ENCODE data around the gene VPS13D.
A peak's percentile ranks its signal among the peaks of the same experiment; 100 is the strongest.

The VPS13D gene, protein sequence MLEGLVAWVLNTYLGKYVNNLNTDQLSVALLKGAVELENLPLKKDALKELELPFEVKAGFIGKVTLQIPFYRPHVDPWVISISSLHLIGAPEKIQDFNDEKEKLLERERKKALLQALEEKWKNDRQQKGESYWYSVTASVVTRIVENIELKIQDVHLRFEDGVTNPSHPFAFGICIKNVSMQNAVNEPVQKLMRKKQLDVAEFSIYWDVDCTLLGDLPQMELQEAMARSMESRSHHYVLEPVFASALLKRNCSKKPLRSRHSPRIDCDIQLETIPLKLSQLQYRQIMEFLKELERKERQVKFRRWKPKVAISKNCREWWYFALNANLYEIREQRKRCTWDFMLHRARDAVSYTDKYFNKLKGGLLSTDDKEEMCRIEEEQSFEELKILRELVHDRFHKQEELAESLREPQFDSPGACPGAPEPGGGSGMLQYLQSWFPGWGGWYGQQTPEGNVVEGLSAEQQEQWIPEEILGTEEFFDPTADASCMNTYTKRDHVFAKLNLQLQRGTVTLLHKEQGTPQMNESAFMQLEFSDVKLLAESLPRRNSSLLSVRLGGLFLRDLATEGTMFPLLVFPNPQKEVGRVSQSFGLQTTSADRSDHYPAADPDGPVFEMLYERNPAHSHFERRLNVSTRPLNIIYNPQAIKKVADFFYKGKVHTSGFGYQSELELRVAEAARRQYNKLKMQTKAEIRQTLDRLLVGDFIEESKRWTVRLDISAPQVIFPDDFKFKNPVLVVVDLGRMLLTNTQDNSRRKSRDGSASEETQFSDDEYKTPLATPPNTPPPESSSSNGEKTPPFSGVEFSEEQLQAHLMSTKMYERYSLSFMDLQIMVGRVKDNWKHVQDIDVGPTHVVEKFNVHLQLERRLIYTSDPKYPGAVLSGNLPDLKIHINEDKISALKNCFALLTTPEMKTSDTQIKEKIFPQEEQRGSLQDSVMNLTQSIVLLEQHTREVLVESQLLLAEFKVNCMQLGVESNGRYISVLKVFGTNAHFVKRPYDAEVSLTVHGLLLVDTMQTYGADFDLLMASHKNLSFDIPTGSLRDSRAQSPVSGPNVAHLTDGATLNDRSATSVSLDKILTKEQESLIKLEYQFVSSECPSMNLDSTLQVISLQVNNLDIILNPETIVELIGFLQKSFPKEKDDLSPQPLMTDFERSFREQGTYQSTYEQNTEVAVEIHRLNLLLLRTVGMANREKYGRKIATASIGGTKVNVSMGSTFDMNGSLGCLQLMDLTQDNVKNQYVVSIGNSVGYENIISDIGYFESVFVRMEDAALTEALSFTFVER (N-terminal part only)

DNA sequence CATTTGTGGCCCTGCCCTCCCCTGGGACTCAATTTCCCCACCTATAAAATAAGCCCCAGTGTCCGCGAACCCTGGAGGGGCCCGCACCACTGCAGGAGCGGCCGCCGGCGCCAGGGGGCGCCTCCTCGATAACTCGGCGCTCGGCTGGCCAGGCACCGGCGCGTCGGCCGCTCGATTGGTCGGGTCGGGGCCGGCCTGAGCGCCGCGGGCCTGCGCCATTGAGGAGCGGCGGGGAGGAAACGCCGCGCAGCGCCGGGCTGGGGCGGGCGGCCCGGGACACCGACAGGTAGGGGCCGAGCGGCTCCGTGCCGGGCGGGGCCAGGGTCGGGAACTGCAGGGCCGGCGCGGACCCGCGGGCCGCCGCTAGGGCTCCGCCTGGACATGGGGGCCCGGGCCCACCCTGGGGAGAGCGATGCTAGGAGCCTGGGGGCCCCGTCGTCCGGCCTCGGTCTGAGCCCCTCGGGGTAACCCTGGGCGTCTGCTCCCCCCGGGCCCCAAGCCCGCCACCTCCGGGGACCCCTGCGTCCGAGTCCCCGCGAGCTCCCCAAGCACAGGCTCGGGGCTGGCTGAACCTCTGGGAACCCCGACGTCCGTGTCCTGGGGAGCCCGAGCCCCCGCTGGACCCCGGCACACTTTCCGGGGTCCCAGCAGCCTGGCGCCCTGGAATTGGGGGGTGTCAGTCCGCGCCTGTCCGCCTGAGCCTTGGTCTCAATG lies at the start of gene VPS13D:
Gene VPS13D (plus strand): TSS at position 196 of the 714 bp plus-strand sequence. CDS start 4,237 bp downstream, outside the sequence.
- DNase-seq (ENCODE audit: low spot score in 2 of 2): peak; percentile 70 to 72
- Mint-ChIP-seq H3K4me3 (peak within 1 kb of the TSS; percentile 87), H3K4me1 (peaks cover 16% of the 10 kb centered on the region), H3K27ac (ENCODE audit: low read depth) (peak within 1 kb of the TSS; percentile 88), H3K9me3 (no peaks in the 10 kb centered on the region), H3K27me3 (no peaks in the 10 kb centered on the region), H3K36me3 (ENCODE audit: insufficient read depth) (peaks cover 14% of the 10 kb centered on the region)
- ATAC-seq (replicated peaks; ENCODE audit: extremely low read depth, poor library complexity, severe bottlenecking): peak; percentile 95

DNA sequence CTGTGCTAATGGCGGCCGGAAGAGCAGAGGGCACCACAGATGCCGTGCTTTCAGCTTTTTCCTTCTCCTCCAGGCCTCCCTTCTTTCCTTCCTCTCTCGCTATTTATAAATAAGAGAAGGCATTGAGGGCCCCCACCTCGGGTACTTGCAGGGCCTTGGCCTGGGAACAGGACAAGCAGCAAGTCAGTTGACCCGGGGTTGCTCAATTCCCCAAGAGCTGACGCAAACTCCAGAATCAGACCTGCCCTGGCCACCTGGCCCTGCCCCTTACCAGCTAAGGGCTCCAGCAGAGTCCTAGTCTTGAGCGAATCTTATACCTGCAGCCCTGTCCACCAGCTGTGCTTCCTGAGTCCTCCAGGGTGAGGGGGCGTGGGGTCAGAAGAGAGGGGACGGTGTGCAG lies 49.5 kb upstream of the VPS13D start:
- DNase-seq (ENCODE audit: low spot score in 2 of 2): no peak
- Mint-ChIP-seq H3K27ac (ENCODE audit: low read depth) (peak overlapping the region; percentile 100), H3K36me3 (ENCODE audit: insufficient read depth) (peaks cover 46% of the 10 kb centered on the region)

DNA sequence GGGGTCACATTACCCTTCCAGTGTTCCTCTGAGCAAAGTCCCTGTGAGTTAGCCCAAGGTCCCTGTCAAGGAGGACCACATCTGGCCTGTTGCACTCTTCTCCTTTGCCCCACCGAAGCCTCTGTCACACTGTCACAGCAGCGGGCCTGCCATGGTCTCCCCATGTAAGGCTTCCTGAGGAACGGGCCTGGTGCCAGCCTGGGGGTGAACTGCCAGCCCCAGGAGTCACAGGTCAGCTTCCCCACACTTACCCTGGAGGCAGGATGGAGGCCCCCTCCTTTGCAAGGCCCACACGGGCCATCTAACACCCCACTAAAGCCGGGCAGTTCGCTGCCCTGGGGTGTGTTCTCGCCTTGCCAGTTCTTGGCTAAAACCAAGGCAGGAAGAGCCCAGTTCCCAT lies 48.9 kb upstream of the VPS13D start:
- H3K9me3 Mint-ChIP-seq: no peaks in the 10 kb centered on the region
- peaks cover 43% of the 10 kb centered on the region for H3K36me3 Mint-ChIP-seq (ENCODE audit: insufficient read depth)
- H3K27ac Mint-ChIP-seq (ENCODE audit: low read depth): peak overlapping the region; percentile 100

More for the DNA sequence above, 49.5 kb upstream of the VPS13D start:
- Mint-ChIP-seq H3K4me3 (peak overlapping the region; percentile 85), H3K27me3 (no peaks in the 10 kb centered on the region), H3K4me1 (peaks cover 87% of the 10 kb centered on the region), H3K9me3 (no peaks in the 10 kb centered on the region)
- no peak for ATAC-seq (replicated peaks; ENCODE audit: extremely low read depth, poor library complexity, severe bottlenecking)

DNA sequence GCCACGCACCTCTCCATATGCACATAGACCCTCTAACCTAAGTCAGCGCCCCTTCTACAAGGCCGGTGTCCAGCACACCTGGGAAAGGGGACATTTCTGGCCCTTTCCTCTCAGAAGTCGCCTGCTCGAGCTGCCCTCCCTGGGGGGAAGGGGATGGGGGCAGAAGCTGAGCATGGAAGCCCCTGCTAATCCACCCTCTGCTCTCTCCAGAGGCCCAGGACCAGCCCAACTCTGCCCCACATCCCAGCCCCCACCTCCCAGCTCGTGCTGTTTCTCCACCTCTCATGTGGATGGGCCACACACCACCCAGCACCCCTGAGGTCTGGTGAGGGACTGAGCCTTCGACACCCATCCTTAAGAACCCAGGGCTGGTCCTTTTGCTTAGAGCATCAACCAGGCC lies 48.3 kb upstream of the VPS13D start:
- Mint-ChIP-seq H3K9me3 (no peaks in the 10 kb centered on the region), H3K27me3 (no peaks in the 10 kb centered on the region), H3K4me3 (no peak overlapping the region), H3K27ac (ENCODE audit: low read depth) (peak overlapping the region; percentile 100), H3K36me3 (ENCODE audit: insufficient read depth) (peaks cover 42% of the 10 kb centered on the region), H3K4me1 (peaks cover 84% of the 10 kb centered on the region)
- no peak for DNase-seq (ENCODE audit: low spot score in 2 of 2)
- no peak for ATAC-seq (replicated peaks; ENCODE audit: extremely low read depth, poor library complexity, severe bottlenecking)

More for the DNA sequence above, 48.9 kb upstream of the VPS13D start:
- DNase-seq (ENCODE audit: low spot score in 2 of 2) (no peak), ATAC-seq (replicated peaks; ENCODE audit: extremely low read depth, poor library complexity, severe bottlenecking) (no peak)
- Mint-ChIP-seq H3K27me3 (no peaks in the 10 kb centered on the region), H3K4me1 (peaks cover 87% of the 10 kb centered on the region), H3K4me3 (no peak overlapping the region)

DNA sequence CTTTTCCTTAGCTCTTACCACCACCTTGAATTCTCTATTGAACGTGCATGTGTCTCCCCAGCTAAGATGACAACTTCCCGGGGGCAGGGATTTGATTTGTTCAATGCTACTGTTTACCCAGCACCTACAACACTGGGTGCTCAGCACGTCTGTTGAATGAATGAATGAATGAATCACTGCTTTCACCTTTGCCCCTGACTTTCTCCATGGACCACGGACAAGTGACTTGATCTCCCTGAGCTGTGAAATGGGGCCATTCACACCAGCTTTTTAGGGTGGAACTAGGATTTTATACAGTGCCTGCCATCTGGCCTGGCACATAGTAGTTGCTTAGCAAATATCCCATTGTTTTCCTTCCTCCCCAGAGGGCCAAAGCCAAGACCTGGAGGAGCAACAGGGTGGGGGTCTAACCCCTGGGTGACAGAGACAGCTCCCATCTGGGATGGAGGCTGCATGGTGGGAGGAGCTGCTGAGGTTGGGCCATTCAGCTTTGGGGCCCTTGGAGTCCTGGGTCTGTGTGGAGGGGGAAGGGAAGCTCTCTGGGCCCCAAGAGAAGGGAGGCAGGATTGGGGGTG lies 47.3 kb upstream of the VPS13D start:
- Mint-ChIP-seq H3K27ac (ENCODE audit: low read depth) (peak overlapping the region; percentile 100), H3K4me3 (peak overlapping the region; percentile 52), H3K36me3 (ENCODE audit: insufficient read depth) (peaks cover 38% of the 10 kb centered on the region), H3K4me1 (peaks cover 88% of the 10 kb centered on the region), H3K9me3 (no peaks in the 10 kb centered on the region), H3K27me3 (no peaks in the 10 kb centered on the region)
- ATAC-seq (replicated peaks; ENCODE audit: extremely low read depth, poor library complexity, severe bottlenecking): no peak
- DNase-seq (ENCODE audit: low spot score in 2 of 2): no peak

DNA sequence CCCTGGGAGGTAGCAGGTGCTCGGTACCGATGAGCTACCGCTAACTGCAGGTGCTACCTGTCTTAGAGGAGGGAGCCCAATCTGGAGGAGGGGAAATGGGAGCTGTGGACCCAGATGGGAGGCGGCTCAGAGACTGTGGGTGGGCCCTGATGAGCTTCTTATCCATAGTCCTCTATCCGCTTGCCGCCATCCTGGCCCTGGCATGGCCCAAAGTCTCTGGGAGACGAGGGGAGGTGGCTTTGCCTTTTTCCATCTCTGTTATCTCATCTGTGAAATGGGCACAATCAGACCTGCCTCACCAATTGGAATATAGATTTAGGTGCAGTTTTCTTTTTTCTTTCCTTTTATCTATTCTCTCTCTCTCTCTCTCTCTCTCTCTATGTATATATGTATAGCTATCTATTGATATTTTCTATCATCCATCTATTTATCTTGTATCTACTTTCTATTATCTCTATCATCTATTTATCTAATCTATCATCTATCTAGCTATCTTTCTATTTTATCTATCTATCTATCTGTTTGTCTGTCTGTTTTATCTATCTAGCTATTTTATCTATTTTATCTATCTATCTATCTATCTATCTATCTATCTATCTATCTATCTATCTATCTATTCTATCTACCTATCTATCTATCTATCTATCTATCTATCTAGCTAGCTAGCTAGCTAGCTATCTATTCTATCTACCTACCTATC lies 46.6 kb upstream of the VPS13D start:
- peaks cover 35% of the 10 kb centered on the region for H3K36me3 Mint-ChIP-seq (ENCODE audit: insufficient read depth)
- no peak overlapping the region for H3K4me3 Mint-ChIP-seq
- ATAC-seq (replicated peaks; ENCODE audit: extremely low read depth, poor library complexity, severe bottlenecking): no peak

DNA sequence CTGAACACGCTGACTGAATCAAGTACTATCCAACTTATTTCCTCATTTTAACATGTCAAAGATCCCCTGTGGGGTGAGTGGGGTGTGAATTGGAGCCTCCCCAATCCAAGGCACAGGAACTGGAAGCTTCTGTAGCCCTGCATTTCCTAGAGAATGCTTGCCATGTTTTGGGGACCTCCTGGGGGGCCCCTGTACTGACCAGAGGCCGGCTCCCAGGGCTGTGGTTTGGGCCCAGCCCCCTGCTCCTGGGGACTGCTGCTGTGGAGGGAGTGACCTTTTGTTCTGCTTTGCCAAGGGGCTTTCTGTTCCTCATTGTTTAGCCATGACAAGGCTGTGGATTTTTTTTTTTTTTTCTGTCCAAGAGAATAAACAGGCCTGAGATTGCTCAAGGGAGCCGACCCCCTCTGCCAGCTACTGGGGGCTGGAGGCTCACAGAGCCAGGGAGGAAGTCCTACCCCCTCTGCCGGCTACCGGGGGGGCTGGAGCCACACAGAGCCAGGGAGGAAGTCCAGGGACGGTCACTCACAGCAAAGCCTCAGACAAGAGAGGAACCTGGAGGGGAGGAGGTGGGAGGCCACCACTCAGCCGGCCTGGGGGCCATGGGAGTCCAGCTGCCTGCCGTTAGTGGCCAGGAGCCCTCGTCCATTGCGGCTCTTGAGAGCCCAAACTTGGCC lies 45.7 kb upstream of the VPS13D start:
- Mint-ChIP-seq H3K9me3 (no peaks in the 10 kb centered on the region), H3K36me3 (ENCODE audit: insufficient read depth) (peaks cover 29% of the 10 kb centered on the region)
- ATAC-seq (replicated peaks; ENCODE audit: extremely low read depth, poor library complexity, severe bottlenecking): no peak

More for the DNA sequence above, 46.6 kb upstream of the VPS13D start:
- Mint-ChIP-seq H3K4me1 (peaks cover 88% of the 10 kb centered on the region), H3K9me3 (no peaks in the 10 kb centered on the region), H3K27ac (ENCODE audit: low read depth) (peak overlapping the region; percentile 100), H3K27me3 (no peaks in the 10 kb centered on the region)
- no peak for DNase-seq (ENCODE audit: low spot score in 2 of 2)

DNA sequence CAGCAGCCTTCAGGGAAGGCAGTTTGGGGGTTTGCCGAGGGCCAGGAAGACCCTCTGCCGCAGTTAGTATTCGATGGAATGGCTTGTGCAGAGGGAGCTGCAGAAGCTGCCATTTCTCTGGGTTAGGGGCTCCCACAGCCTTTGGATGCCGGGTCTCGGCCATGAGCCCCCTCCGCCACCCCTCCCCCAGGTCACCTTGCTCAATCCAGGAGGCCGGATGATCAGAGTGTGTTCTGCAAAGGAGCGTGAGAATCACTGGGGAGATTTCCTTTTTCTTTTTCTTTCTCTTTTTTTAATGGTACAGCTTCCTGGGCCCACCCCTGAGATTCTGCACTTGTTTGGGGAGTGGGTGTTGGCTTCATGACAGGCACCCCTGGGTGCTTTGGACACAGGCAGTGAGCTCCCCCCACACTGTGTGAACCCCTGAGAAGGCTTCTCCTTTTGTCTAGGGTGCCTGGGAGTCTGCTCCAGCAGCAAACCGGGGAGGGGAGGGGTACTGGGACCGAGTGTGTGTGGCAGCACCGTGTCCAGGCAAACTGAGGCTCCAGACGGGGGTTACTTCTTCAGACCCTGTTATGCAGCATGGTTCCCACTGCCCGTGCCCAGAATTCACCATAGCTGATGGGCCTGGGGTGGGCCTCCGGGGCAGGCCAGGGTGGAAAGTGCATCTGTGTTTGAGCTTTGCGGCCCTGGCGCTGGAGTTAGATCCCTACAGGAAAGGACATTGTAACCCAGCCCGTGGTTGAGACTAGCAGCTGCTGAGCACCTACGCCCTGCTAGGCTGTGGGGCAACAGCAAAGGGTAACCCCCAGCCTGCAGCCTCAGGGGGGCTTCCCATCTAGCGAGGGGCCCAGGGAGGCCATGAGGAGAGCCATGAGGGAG lies 44.6 kb upstream of the VPS13D start:
- H3K27me3 Mint-ChIP-seq: no peaks in the 10 kb centered on the region
- peaks cover 88% of the 10 kb centered on the region for H3K4me1 Mint-ChIP-seq
- peak overlapping the region; percentile 100 for H3K27ac Mint-ChIP-seq (ENCODE audit: low read depth)
- H3K36me3 Mint-ChIP-seq (ENCODE audit: insufficient read depth): peaks cover 30% of the 10 kb centered on the region
- no peak for DNase-seq (ENCODE audit: low spot score in 2 of 2)
- H3K9me3 Mint-ChIP-seq: no peaks in the 10 kb centered on the region
- peak overlapping the region; percentile 42 for H3K4me3 Mint-ChIP-seq
- ATAC-seq (replicated peaks; ENCODE audit: extremely low read depth, poor library complexity, severe bottlenecking): no peak

More for the DNA sequence above, 45.7 kb upstream of the VPS13D start:
- Mint-ChIP-seq H3K27ac (ENCODE audit: low read depth) (peak overlapping the region; percentile 100), H3K4me1 (peaks cover 87% of the 10 kb centered on the region), H3K27me3 (no peaks in the 10 kb centered on the region), H3K4me3 (no peak overlapping the region)
- no peak for DNase-seq (ENCODE audit: low spot score in 2 of 2)

DNA sequence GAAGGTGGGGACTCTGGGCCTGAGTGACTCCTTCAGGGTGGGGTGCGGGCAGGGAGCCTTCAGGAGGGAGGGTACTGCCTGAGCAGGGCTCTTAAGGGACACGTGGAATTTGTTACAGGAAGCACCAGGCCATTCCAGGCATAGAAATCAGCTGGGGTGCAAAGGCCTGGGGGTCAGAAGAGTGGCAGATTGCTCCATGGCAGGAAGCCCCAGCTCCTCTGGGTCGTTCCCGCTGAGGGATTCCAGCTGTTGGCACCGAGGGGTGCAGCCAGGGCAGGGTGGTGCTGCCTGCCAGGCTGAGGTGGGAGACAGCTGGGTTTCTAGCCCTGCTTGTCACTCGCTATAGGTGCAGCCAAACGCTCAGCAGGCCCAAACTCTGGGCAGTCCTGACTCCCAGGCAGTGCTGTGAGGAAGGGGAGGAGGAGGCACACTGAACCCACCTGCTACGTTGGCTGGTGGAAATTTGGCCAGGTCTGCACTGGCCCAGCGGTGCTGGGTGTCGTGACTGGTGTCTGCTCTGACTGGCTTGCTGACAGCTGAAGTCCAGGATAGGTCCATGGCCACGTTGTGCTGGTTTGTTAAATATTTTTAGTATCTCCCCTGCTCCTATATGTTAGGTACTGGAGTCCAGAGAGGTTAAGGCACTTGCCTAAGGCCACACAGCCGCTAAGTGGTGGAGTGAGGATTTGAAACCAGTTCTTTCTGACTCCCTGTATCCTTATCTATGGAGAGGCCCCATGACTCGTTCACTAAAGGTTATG lies 43.7 kb upstream of the VPS13D start:
- ATAC-seq (replicated peaks; ENCODE audit: extremely low read depth, poor library complexity, severe bottlenecking): no peak
- no peaks in the 10 kb centered on the region for H3K27me3 Mint-ChIP-seq
- peak overlapping the region; percentile 100 for H3K27ac Mint-ChIP-seq (ENCODE audit: low read depth)
- peaks cover 28% of the 10 kb centered on the region for H3K36me3 Mint-ChIP-seq (ENCODE audit: insufficient read depth)
- H3K9me3 Mint-ChIP-seq: no peaks in the 10 kb centered on the region
- H3K4me3 Mint-ChIP-seq: peak overlapping the region; percentile 42
- no peak for DNase-seq (ENCODE audit: low spot score in 2 of 2)
- H3K4me1 Mint-ChIP-seq: peaks cover 91% of the 10 kb centered on the region

DNA sequence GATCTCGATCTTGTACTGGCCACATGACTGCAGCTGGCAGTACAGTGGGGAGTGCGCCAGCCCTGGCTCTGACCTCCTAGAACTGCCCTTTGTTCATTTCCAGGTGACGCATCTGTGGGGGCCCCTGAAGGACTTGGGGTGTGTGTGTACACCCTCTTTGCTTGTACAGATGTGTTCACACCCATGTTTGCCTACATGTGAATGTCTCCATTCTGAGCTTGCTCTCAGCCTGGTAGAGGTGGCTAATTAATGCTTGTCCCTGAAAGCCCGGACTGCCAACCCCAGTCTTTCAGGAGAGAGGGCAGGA lies 43.2 kb upstream of the VPS13D start:
- Mint-ChIP-seq H3K27ac (ENCODE audit: low read depth) (no peak overlapping the region), H3K4me1 (peaks cover 88% of the 10 kb centered on the region)
- ATAC-seq (replicated peaks; ENCODE audit: extremely low read depth, poor library complexity, severe bottlenecking): no peak

More for the DNA sequence above, 43.2 kb upstream of the VPS13D start:
- H3K9me3 Mint-ChIP-seq: no peaks in the 10 kb centered on the region
- no peak for DNase-seq (ENCODE audit: low spot score in 2 of 2)
- no peaks in the 10 kb centered on the region for H3K27me3 Mint-ChIP-seq
- H3K4me3 Mint-ChIP-seq: peak overlapping the region; percentile 16
- peaks cover 31% of the 10 kb centered on the region for H3K36me3 Mint-ChIP-seq (ENCODE audit: insufficient read depth)
